Heart left ventricle (tissue), 13 donors: ENCODE data around the gene ERVW-1.

Experiments used
- POLR2A ChIP-seq, 2 donors: fragments of 450-650 bp; IDR thresholded peaks; one replicate each; pipeline ENCODE4 v1.6.1; 2017; ENCODE audit warnings: antibody characterized with exemption in 2 of 2, mild to moderate bottlenecking in 2 of 2, moderate library complexity in 2 of 2
- TF ChIP-seq, protein P1 (sequence below), 12 donors: fragments of 200-600 bp; sonication (generic) in 4 of 12; IDR thresholded peaks; one replicate each; pipeline versions ENCODE4 v1.5.0 to v1.8.0; 2018 to 2022; ENCODE audit warnings: antibody characterized with exemption in 12 of 12, mild to moderate bottlenecking in 5 of 12
- donor health status: ischemic (EF 13 %, LVEDD 7.1; RV severe dilation, severe dysfunction).
- donor health status: DM: no; HTN: yes; CAD: no.
- donor health status: DM: no; HTN: no; CAD: no.
- donor health status: ischemic (EF 25% LVEDD 6.9; RV normal size, moderate dysfunction).
- donor health status: ischemic (EF 25% LVEDD 5.7; RV mildly dilated, moderate dysfunction).
- donor health status: ischemic (EF 35%, LVEDD 5.7; RV mildly dilated, moderate dysfunction).
- donor health status: nonischemic (EF 11% LVEDD 7.7; RV severe dilation, severe dysfunction).
- donor health status: DM: yes; HTN: yes; CAD: no.
- donor health status: PGD.
- donor health status: ischemic (EF 29% LVEDD 5.4; RV normal size, mild dysfunction).
- donor health status: nonischemic (EF 23%, LVEDD 6.1; RV moderate dilation, normal function).

DNA sequence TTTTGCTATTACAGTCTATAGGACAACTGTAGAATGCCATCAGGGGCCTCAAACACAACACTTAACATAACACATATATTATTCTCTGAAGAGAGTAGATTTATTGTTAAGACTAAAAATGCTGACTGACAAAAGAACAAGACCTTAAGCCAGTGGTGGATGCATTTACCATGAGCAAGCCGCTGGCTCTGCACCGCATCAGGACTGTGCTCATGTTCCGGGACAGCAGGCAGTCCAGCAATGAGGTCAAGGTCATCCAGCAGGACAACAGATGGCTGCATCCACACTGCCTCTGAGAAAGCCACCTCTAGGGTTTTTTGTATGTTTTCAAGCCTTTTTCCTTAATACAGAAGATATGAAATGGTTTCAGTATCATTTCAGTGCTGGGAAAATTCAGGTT, 26.8 kb upstream of the ERVW-1 start:
- TF ChIP-seq, protein P1, sequence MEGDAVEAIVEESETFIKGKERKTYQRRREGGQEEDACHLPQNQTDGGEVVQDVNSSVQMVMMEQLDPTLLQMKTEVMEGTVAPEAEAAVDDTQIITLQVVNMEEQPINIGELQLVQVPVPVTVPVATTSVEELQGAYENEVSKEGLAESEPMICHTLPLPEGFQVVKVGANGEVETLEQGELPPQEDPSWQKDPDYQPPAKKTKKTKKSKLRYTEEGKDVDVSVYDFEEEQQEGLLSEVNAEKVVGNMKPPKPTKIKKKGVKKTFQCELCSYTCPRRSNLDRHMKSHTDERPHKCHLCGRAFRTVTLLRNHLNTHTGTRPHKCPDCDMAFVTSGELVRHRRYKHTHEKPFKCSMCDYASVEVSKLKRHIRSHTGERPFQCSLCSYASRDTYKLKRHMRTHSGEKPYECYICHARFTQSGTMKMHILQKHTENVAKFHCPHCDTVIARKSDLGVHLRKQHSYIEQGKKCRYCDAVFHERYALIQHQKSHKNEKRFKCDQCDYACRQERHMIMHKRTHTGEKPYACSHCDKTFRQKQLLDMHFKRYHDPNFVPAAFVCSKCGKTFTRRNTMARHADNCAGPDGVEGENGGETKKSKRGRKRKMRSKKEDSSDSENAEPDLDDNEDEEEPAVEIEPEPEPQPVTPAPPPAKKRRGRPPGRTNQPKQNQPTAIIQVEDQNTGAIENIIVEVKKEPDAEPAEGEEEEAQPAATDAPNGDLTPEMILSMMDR (IDR thresholded peaks at IDR 0.05), result no peak
- no peak for TF ChIP-seq POLR2A (IDR thresholded peaks at IDR 0.05)
